T-cell (primary cell): ENCODE data around the gene ERVH48-1. TPM values are rescaled to one million over a fixed set of nuclear protein-coding genes. Genes with fewer than 3 reads are reported as not detected.
A peak's percentile ranks its signal among the peaks of the same experiment; 100 is the strongest.
"Not testable (repeated sequence)": the region's sequence is repeated elsewhere in the genome, so short reads cannot be mapped to it uniquely, and the experiment has no call there.

ENCODE experiments used
- ATAC-seq, 4 experiments: fragments of 200-7000 bp in 3 of 4; fragments of 150-1000 bp in 1 of 4; cut with Tn5 transposase; replicated peaks in 1 of 4; 1 replicate in 3 of 4; 2 replicates in 1 of 4; pipeline ENCODE4 v1.10.0; 2021; ENCODE audit warnings: moderate library complexity in 3 of 4, mild to moderate bottlenecking in 2 of 4, moderate number of reproducible peaks in 1 of 4
- CTCF ChIA-PET, 2 donors: fragments of 300-600 bp; sonication (Branson Sonifier 250); formaldehyde crosslinking; loops; one replicate each; lab custom pipeline; 2022; ENCODE audit warnings: antibody characterized with exemption in 2 of 2; lab: Charles Lee
- POLR2A ChIA-PET, 2 donors: fragments of 300-600 bp; sonication (Branson Sonifier 250); formaldehyde crosslinking; loops; one replicate each; lab custom pipeline; 2022; ENCODE audit warnings: antibody characterized with exemption in 2 of 2; lab: Charles Lee
- DNase-seq, 35 experiments: peaks; one replicate each; pipeline versions ENCODE4 v3.0.0 to v3.0.0-alpha.2; 2013 to 2023
- H3K27ac ChIP-seq: one replicate; pipeline ENCODE4 v1.5.1; 2013; ENCODE audit warnings: low read length
- H3K27me3 ChIP-seq, 2 experiments: replicated peaks in 1 of 2; 1 replicate in 1 of 2; 2 replicates in 1 of 2; pipeline versions ENCODE4 v1.6.1 to v1.7.0; 2013; ENCODE audit warnings: low read length in 1 of 2, mixed read lengths in 1 of 2; ENCODE audit not compliant: control insufficient read depth in 2 of 2, insufficient read depth in 2 of 2; ENCODE audit errors: extremely low read depth in 1 of 2
- H3K36me3 ChIP-seq, 2 donors: 1 replicate in 1 of 2; 2 replicates in 1 of 2; pipeline versions ENCODE4 v1.6.1 to v1.7.0; 2013; ENCODE audit warnings: low read length in 1 of 2; ENCODE audit not compliant: control insufficient read depth in 2 of 2, insufficient read depth in 1 of 2; ENCODE audit errors: extremely low read depth in 1 of 2
- H3K4me1 ChIP-seq, 2 experiments: 1 replicate in 1 of 2; 2 replicates in 1 of 2; pipeline versions ENCODE4 v1.6.1 to v1.7.0; 2013; ENCODE audit warnings: low read length in 2 of 2, mixed read lengths in 1 of 2; ENCODE audit not compliant: insufficient read depth in 2 of 2, control insufficient read depth in 1 of 2; ENCODE audit errors: extremely low read depth in 1 of 2
- H3K4me3 ChIP-seq, 2 donors: 1 replicate in 1 of 2; 2 replicates in 1 of 2; pipeline versions ENCODE4 v1.5.1 to v1.7.0; 2013; ENCODE audit warnings: mild to moderate bottlenecking in 2 of 2, low read length in 1 of 2, moderate library complexity in 1 of 2; ENCODE audit not compliant: control insufficient read depth in 1 of 2; ENCODE audit errors: extremely low read depth in 1 of 2
- H3K9me3 ChIP-seq: 2 replicates; pipeline ENCODE4 v1.7.0; 2013
- H3K27ac Mint-ChIP-seq, 2 donors: one replicate each; pipeline ENCODE4 v1.8.0; 2020 to 2021; ENCODE audit warnings: mild to moderate bottlenecking in 2 of 2, mixed read lengths in 2 of 2
- H3K27me3 Mint-ChIP-seq, 2 donors: one replicate each; pipeline ENCODE4 v1.8.0; 2021 to 2022; ENCODE audit warnings: mixed read lengths in 2 of 2
- H3K36me3 Mint-ChIP-seq: one replicate; pipeline ENCODE4 v1.8.0; 2021; ENCODE audit warnings: mixed read lengths
- H3K4me1 Mint-ChIP-seq, 3 donors: one replicate each; pipeline ENCODE4 v1.8.0; 2020 to 2022; ENCODE audit warnings: mixed read lengths in 3 of 3, mild to moderate bottlenecking in 1 of 3
- H3K4me3 Mint-ChIP-seq, 3 donors: one replicate each; pipeline ENCODE4 v1.8.0; 2020 to 2022; ENCODE audit warnings: mild to moderate bottlenecking in 3 of 3, mixed read lengths in 3 of 3, moderate library complexity in 3 of 3
- H3K9me3 Mint-ChIP-seq, 3 donors: one replicate each; pipeline ENCODE4 v1.8.0; 2020 to 2022; ENCODE audit warnings: mixed read lengths in 3 of 3
- WGBS: methylation state at CpG from one replicate; pipeline ENCODE4 v1.1.5; 2013; ENCODE audit warnings: missing lambda C conversion rate; ENCODE audit not compliant: insufficient coverage; 5-methylcytosine and 5-hydroxymethylcytosine counted together
- total RNA-seq, 35 experiments: library from RNA in 6 of 35; stranded (reverse) in 6 of 35; fragments of 120-200 nt in 1 of 35; gene quantifications; one replicate each; pipeline versions ENCODE4 v1.2.1 to v1.2.4 and lab custom pipeline; 2013 to 2026

Gene ERVH48-1
- total RNA-seq, 5 donors from 2014 or later (not counting 1 experiment from before 2014, with no cell fraction given): 0.21 to 1.2 (median 0.90) TPM

- peaks cover 13% of the 10 kb centered on the region for H3K36me3 Mint-ChIP-seq
- H3K27ac ChIP-seq: peak within 1 kb of the TSS; percentile 97
- H3K36me3 ChIP-seq: peaks cover 0 to 10% of the 10 kb centered on the region in 2 donors
- POLR2A ChIA-PET: interaction anchor here in 1 of 2 donors (0.8 to 1.6 kb wide), 2 partner anchors 13 to 14 kb away, joined by 4 to 7 read pairs; partner anchors contain the start of gene NDUFV3
- WGBS: under 1% methylated on average over 77 of the region's 80 CpGs
- CTCF ChIA-PET: no interaction called here
- H3K9me3 Mint-ChIP-seq: no peaks in the 10 kb centered on the region
- peak within 1 kb of the TSS; percentile 92 to 95 for H3K27ac Mint-ChIP-seq
- H3K4me3 Mint-ChIP-seq: peak within 1 kb of the TSS; percentile 88 to 96 (median 91)
- no peaks in the 10 kb centered on the region for H3K27me3 Mint-ChIP-seq
- H3K27me3 ChIP-seq: no peaks in the 10 kb centered on the region
- peaks cover 23 to 32% (median 32%) of the 10 kb centered on the region in 3 donors for H3K4me1 Mint-ChIP-seq
- DNase-seq (peak; percentile 95 to 100 (median 98)), ATAC-seq (peak; percentile 94 to 95 (median 95))
- no peaks in the 10 kb centered on the region for H3K9me3 ChIP-seq
- peak within 1 kb of the TSS; percentile 89 to 98 for H3K4me3 ChIP-seq
- H3K4me1 ChIP-seq: peaks cover 9 to 25% of the 10 kb centered on the region in 2 experiments
Measured at GRCh38 chr21:42878993-42879787, 46.2 kb downstream of the ERVH48-1 start, which contains the start of gene WDR4. TSS of gene WDR4 (minus strand) at chr21:42879539. CDS start at chr21:42879495, 44 bp downstream.

- H3K4me1 ChIP-seq: peaks cover 9 to 25% of the 10 kb centered on the region in 2 experiments
- H3K27me3 ChIP-seq: no peaks in the 10 kb centered on the region
- peak in 3 of 4 experiments; percentile 1 to 7 (median 1) for ATAC-seq
- H3K27ac ChIP-seq: peak overlapping the region; percentile 97
- DNase-seq: peak in 4 of 35 experiments; percentile 5 to 18 (median 10)
- Mint-ChIP-seq H3K27me3 (no peaks in the 10 kb centered on the region), H3K4me3 (peak overlapping the region; percentile 88 to 96 (median 91)), H3K4me1 (peaks cover 23 to 32% (median 32%) of the 10 kb centered on the region in 3 donors), H3K36me3 (peaks cover 18% of the 10 kb centered on the region), H3K27ac (peak overlapping the region; percentile 84 to 90), H3K9me3 (no peaks in the 10 kb centered on the region)
- 0% methylated on average over 12 of the region's 15 CpGs for WGBS
- POLR2A ChIA-PET: interaction anchor here in 1 of 2 donors (0.8 kb wide), 1 partner anchor 14 kb away, joined by 4 read pairs; no protein-coding TSS in a partner anchor
- H3K36me3 ChIP-seq: peaks cover 0 to 13% of the 10 kb centered on the region in 2 donors
- H3K9me3 ChIP-seq: no peaks in the 10 kb centered on the region
- CTCF ChIA-PET: interaction anchor here in 1 of 2 donors (0.5 kb wide), 1 partner anchor 1039 kb away, joined by 4 read pairs; no protein-coding TSS in a partner anchor
- peak overlapping the region; percentile 89 to 98 for H3K4me3 ChIP-seq
Measured at GRCh38 chr21:42878678-42878992, 46.8 kb downstream of the ERVH48-1 start.

DNA sequence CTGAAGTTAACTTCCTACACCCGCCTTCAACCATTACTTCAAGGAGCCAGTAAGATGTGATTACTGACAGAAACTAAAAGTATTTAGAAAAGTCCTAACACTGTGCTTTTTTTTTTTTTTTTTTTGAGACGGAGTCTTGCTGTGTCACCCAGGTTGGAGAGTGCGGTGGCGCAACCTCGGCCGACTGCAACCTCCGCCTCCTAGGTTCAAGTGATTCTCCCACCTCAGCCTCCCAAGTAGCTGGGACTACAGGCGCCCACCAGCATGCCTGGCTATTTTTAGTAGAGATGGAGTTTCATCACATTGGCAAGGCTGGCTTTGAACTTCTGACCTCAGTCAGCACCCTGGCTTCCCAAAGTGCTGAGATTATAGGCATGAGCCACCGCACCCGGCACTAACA, 49.6 kb downstream of the ERVH48-1 start:
- Mint-ChIP-seq H3K4me1 (peaks cover 23 to 25% (median 24%) of the 10 kb centered on the region in 3 donors), H3K36me3 (peaks cover 36% of the 10 kb centered on the region)
- H3K27me3 ChIP-seq, H3K27me3 Mint-ChIP-seq, H3K4me3 ChIP-seq, H3K27ac Mint-ChIP-seq, H3K4me3 Mint-ChIP-seq, H3K9me3 Mint-ChIP-seq, DNase-seq, H3K27ac ChIP-seq, H3K9me3 ChIP-seq, CTCF ChIA-PET, ATAC-seq: not testable (repeated sequence)
- Histone ChIP-seq H3K36me3 (peaks cover 0 to 38% of the 10 kb centered on the region in 2 donors), H3K4me1 (peaks cover 9 to 25% of the 10 kb centered on the region in 2 experiments)
- POLR2A ChIA-PET: interaction anchor here in 1 of 2 donors (0.7 kb wide), 1 partner anchor 24 kb away, joined by 4 read pairs; no protein-coding TSS in a partner anchor
- WGBS: no CpG with 5 or more reads among the region's 10 CpGs

- DNase-seq (no peak), ATAC-seq (no peak)
- H3K27ac ChIP-seq: no peak overlapping the region
- no peaks in the 10 kb centered on the region for H3K27me3 ChIP-seq
- no peak overlapping the region for H3K27ac Mint-ChIP-seq
- no peak overlapping the region for H3K4me3 Mint-ChIP-seq
- H3K4me1 Mint-ChIP-seq: peaks cover 3 to 5% (median 4%) of the 10 kb centered on the region in 3 donors
- H3K27me3 Mint-ChIP-seq: no peaks in the 10 kb centered on the region
- peaks cover 10 to 58% of the 10 kb centered on the region in 2 donors for H3K36me3 ChIP-seq
- ChIA-PET CTCF (no interaction called here), POLR2A (interaction anchor here in 1 of 2 donors (0.7 kb wide), 1 partner anchor 9 kb away, joined by 4 read pairs; no protein-coding TSS in a partner anchor)
- H3K36me3 Mint-ChIP-seq: peaks cover 52% of the 10 kb centered on the region
- 99% methylated on average over 7 of the region's 7 CpGs for WGBS
- no peaks in the 10 kb centered on the region for H3K9me3 Mint-ChIP-seq
- no peak overlapping the region for H3K4me3 ChIP-seq
- no peaks in the 10 kb centered on the region for H3K9me3 ChIP-seq
- H3K4me1 ChIP-seq: peaks cover 2 to 6% of the 10 kb centered on the region in 2 experiments
Measured at GRCh38 chr21:42873096-42873495, 52.3 kb downstream of the ERVH48-1 start.

DNA sequence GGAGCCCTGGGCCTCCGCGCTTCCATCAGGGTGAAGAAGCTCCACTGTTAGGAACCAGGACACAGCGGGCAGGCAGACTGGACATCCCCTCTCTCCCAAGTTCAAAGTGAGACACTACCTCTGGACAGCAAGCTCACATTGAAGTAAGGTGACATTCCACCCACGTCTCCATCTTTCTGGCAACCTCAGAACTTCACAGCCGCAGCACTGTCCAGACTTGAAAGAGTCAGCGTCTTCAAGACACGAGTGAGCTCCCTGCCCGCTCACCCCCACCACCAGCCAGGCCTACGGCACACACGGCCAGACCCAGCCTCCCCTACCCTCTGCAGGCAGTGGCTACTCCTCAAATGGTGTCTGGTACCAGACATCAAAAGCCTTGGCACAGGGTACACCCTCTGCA, 57.2 kb downstream of the ERVH48-1 start:
- POLR2A ChIA-PET: no interaction called here

More for the DNA sequence above, 57.2 kb downstream of the ERVH48-1 start:
- H3K27ac ChIP-seq: no peak overlapping the region
- Mint-ChIP-seq H3K9me3 (no peaks in the 10 kb centered on the region), H3K4me3 (no peak overlapping the region), H3K4me1 (peaks cover 9 to 18% (median 10%) of the 10 kb centered on the region in 3 donors), H3K27ac (no peak overlapping the region), H3K36me3 (peaks cover 43% of the 10 kb centered on the region), H3K27me3 (no peaks in the 10 kb centered on the region)
- peaks cover 23 to 68% of the 10 kb centered on the region in 2 donors for H3K36me3 ChIP-seq
- DNase-seq: no peak
- no peaks in the 10 kb centered on the region for H3K9me3 ChIP-seq
- peaks cover 0 to 2% of the 10 kb centered on the region in 2 experiments for H3K4me1 ChIP-seq
- H3K4me3 ChIP-seq: no peak overlapping the region
- CTCF ChIA-PET: no interaction called here
- WGBS: 95% methylated on average over 10 of the region's 10 CpGs
- H3K27me3 ChIP-seq: no peaks in the 10 kb centered on the region
- no peak for ATAC-seq
